ENCODE results near the gene SNX24.
"Not testable (repeated sequence)": the region's sequence is repeated elsewhere in the genome, so short reads cannot be mapped to it uniquely, and the experiment has no call there.

Gene SNX24

DNA sequence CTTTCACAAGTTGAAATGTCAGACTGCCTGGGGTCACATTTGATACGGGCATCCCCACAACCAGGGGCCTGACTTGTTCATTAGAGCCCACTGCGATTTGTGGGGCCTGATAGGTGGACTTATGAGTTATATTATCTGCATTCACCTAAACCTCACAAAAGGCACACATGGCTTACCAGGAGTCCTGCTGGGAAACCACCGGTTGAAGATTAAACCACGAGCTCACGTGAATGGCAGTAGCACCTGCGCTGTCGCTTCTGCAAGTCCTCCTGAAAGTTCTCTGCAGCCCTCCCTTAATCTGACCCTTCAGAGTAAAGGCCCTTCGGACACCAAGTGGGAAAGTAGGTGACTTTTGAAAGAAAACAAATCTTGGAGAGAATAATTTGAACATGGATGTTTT is 122.2 kb downstream of the SNX24 start:
- no peak for DNase-seq (ENCODE audit: low spot score)

DNA sequence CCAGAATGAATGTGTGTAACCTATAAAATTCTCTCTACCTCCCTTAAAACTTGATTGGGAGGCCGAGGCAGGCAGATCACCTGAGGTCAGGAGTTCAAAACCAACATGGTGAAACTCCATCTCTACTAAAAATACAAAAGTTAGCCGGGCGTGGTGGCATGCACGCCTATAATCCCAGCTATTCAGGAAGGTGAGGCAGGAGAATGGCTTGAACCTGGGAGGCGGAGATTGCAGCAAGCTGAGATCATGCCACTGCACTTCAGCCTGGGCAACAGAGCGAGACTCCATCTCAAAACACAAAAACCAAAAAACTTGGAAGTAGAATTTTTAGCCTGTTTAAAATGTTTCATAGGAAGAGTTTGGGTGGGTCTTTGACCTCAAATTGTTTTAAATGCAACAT is 122.6 kb downstream of the SNX24 start:
- DNase-seq (ENCODE audit: low spot score) = not testable (repeated sequence)

DNA sequence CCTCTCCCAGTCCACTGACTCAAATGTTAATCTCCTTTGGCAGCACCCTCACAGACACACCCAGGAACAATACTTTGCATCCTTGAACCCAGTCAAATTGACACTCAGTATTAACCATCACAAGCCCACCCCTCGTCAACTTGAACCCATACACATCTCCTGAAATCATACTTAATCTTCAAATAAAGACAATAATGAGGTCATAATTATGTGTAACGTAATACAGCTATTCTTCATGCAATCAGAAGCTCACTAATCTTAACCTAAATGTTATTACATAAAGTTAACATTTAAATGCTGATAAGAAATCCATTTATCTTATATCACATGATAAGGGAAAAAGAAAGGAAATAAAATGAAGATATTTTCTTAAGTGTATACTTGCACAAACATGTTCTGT is 125.9 kb downstream of the SNX24 start:
- no peak for DNase-seq (ENCODE audit: low spot score)

DNA sequence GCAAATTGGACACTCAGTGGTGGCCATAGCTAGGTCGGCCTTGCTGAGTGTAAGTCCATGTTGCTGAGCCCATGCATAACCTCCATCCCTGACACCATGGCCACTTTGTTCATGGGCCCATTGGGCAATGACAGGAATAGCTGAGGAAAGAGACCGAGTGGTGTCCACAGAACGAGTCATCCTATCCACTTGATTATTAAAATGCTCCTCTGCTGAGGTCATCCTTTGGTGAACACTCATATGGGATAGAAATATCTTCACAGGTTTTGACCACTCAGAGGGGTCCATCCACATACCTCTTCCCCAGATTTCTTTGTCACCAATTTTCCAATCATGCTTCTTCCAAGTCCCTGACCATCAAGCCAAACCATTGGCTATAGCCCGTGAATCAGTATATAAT is 127.5 kb downstream of the SNX24 start:
- no peak for DNase-seq (ENCODE audit: low spot score)

DNA sequence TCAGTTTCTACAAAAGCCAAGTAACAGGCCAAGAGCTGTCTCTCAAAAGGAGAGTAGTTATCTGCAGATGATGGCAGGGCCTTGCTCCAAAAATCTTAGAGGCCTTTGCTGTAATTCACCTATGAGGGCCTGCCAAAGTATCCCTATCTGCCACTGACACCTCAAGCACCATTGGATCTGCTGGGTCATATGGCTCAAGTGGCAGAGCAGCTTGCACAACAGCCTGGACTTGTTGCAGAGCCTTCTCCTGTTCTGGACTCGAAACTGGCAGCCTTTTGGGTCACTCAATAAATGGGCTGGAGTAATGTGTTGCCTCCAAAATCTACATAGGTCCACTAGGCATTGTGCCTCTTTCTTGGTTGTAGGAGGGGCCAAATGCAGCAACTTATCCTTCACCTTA is 128.3 kb downstream of the SNX24 start:
- not testable (repeated sequence) for DNase-seq (ENCODE audit: low spot score)

DNA sequence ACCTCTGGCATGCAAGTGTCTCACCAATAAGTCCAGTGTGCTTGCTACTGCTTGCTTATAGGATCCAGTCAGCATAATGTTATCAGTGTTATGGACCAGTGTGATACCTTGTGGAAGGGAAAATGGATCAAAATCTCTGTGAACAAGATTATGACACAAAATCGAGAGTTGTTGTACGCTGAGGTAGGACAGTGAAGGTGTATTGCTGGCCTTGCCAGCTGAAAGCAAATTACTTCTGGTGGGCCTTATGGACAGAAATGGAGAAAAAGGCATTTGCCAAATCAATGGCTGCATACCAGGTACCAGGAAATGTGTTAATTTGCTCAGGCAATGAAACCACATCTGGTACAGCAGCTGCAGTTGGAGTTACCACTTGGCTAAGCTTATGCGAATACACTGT is 128.8 kb downstream of the SNX24 start:
- DNase-seq (ENCODE audit: low spot score) = not testable (repeated sequence)

DNA sequence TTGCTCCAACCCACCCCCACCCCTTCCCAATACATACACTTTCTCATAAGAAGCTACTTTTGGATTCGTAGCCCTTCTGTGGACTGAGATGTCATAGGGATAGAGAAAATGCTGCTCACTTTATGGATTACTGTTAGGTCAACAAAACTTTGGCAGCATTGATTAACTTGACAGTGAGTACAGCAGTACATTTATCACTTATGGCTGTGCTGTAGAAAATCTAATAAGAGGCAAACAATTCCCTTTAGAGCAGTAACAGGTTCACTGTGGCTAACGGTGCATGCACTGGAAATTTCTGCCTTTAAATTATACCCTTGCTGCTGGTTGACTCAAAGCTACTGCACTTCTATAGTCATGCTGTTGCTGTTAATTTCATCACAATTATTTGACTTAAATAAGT is 131.9 kb downstream of the SNX24 start:
- DNase-seq (ENCODE audit: low spot score) = no peak

DNA sequence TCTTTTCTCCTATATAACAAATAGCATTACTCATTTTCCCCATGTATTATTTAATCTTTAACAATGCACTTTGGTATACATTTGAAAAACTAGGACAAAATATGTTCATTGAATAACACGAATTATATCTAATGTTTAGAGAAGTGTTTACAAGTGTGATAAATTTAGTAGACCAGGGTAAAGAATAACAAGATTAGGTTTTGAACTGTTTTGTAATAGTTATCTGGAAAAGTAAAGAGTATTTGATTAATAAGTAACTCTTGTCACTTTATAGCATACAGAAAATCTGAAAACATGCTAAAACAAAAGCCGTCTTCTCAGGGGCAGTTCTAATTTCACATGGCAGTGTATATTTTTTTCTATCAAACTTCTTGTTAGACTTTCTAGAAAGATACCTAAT is 132.7 kb downstream of the SNX24 start:
- DNase-seq (ENCODE audit: low spot score) = no peak

DNA sequence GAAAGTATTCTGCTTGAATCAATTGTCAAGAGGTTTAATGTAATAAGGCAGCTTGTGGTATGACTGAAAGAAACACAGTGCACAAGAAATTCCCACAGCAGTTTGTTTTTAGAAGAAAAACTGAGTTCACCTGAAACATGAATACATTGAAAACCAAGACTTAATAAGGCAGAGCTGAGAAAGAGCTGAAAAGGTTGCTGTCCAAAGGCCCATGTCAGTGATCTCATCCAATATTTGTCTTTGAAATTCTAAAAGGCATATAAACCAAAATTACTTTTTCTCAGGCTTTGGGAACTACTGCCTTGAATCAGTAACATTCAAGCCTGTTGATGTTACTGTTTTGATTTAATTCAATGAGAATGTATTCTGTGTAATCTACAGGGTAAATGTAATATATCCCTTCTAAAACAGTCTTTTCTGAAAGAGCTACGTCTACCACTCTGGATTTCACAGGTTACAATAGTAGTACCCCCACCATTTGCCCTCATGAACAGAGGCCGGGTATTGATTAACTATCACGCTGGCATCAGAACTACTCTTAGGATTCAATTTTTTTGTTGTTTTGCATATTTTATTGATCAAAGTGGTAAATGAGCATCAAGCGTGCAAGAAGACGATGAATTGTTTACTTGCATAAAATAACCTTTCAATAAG is 133.4 kb downstream of the SNX24 start:
- DNase-seq (ENCODE audit: low spot score) = no peak

DNA sequence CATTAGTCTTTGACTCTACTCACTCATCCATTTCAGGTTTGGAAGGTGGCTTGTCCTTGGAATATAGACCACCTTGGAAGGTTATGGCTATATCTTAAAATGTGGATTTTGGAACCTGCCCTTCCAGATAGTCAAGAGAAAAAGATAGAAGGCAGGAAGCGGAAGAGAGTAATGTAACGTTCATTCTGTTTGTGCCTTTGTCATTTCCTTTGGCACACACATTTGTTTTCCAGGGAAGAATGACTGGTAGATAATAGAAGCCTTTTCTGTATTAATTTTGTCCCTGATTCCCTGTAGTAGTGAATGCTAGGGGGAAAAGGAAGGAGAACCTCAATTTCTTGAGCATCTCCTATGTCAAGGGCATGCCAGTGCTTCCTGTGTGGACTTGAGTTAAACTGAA is 136.4 kb downstream of the SNX24 start:
- DNase-seq (ENCODE audit: low spot score) = no peak

DNA sequence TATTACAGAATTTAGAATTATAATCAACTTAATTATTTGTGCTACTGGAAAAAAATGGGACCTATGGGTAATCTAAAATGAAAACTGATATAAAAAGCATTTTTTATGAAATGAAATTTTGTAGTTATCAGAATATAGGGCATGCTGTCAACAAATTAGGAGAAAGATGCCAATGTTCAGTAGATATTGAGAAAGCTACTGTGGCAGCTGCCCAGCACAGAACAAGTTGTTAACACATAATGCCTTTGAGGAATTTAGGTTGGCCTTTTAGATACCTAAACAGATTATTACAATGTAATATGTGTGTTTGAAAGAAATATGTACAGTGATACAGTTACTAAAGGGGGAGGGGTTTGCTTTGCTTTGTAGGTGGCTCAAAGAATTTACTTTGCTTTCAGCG is 137.0 kb downstream of the SNX24 start:
- no peak for DNase-seq (ENCODE audit: low spot score)

DNA sequence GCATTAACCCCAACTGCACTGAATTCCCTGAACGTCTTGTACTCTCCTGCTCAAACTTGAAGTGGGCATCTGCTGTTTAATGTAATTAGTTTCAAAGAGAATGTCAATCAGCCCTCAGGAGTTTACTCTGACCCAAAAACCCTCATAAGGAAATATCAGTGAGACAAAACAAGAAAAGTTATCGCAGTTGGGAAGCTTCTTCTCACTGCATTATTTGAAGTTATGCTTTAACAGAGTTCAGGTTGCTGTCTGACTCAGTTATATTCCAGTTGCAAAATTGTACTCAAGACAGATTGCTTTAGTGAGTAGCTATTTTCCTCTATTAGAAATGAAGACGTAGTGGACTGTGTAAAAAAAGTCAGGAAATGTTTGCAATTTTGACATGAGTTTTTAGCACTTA is 139.0 kb downstream of the SNX24 start:
- no peak for DNase-seq (ENCODE audit: low spot score)

DNA sequence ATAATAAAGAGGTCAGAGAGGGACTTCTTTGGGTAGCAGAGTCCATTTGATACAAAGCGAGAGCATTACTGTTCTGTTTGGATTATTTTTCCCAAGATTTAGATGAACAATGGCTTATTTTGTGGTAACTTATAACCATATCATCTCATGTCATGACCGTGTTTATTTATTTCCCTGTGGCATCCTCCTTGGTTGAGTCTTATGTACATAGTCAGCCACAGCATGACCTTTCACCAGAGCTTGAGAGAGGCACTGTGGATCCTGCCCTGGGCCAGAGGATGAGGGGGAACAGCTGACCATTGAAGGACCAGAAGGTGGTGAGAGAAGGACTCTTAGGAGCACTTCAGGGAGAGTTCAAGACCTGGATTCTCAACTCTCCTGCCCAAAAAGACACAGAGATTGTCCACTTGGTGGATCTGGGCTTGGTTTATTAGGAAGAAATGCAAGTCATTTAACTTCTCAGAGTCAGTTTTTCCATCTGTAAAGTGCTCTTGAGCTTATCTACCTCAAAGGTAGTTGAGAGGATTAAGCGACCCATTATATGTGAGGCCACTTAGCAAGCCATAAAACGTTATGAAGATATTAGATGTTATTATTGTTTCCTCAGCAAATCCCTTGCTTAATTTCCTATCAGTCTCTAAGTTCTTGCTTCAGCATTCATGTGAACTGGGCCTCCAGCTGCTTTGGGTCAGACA is 139.7 kb downstream of the SNX24 start:
- no peak for DNase-seq (ENCODE audit: low spot score)

DNA sequence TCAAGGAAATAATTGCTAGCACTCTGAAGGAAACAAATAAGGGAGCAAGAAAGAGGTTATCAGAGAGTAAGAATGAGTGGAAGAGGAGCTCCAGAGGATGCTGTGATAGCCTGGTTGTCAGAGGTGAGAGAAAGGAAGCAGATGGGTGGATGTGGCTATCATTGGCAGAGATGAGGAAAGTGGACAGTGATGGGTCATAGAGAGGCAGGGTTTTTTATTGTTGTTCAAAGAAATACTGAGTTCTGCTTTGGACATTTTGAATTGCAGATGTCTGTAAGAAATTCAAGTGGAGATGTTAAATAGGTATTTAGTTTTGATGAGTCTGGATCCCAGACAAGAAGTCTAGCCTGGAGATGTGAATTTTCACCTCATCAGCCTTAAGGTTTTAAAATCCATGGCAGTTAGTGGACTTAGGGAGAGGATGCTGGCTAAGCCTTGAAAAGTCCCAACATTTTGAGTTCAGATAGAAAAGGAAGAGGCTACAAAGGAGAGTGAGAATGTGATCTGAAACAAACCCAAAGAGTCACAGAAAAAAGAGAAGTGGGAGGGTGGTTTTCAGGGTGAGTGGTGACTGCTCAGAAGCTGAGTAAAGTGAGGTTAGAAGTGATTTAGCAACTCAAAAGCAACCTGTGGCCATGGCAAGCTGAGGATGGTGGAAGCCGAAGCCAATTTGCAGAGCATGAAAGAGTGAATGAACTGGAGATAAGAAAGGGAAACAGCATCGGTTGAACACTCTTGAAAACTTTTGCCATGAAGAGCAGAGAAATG is 140.7 kb downstream of the SNX24 start:
- no peak for DNase-seq (ENCODE audit: low spot score)

DNA sequence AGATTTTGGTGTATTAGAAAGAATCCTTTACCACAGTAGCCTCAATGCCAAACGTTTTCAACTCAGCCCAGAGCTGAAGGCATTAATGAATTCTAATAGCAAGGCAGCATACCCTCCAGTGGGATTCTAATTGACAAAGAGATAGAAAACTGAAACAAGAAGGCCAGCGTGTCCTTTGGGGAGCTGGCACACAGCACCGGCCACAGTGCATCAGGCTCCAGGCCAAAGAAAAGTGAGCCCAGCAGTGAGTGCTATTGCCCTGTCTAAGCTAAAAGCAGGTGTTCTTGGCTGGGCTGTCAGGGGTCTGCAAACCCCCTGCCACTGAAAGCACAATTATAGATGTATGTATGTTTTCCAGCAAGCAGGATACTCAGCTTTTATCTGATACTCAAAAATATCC is 150.7 kb downstream of the SNX24 start:
- DNase-seq (ENCODE audit: low spot score) = no peak

DNA sequence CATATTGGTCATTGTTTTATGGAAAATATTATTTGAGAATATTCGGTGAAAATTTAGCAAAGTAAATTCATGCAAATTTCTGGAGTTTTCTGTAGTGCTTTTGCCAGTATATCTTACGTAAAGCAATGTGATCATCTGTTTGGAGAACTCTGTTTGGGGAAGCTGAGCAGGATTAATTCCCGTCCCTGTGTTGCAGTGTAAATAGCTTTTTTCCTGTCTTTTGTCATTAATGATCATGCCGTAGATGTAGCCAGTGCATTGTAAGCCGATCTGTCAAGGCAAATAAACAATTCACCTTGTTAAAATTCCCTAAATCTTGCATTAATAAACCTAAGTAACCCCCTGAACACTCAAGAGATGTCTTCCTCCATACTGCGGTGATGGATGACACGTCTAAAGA is 151.9 kb downstream of the SNX24 start:
- no peak for DNase-seq (ENCODE audit: low spot score)

DNA sequence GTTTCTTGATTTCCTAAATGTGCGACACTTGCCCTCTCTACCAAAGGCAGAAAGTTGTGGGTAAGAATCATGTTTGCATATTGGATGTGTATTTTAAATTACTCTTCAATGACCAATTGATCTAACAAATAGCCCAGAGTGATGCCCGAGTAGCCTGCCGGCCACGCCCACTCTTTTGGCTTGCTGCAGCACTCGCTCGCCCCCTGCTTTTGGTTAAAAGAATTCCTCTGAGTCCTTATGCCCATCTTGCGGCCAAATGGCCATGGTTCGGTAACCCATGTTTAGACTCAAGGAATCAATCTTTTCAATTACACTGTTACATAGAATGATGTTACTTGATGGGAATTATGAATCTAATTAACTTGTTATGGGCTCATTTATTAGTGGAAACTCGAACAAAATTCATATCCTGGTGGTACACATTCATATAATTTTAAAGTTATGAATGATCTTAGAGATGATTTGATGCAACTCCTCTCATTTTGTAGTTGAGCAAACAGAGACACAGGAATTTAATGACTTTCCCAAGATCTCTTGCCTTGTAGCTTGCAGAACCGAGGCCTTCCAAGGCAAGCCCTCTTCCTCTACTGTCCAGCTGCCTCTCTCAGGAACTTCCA is 154.6 kb downstream of the SNX24 start:
- peak; percentile 17 for DNase-seq (ENCODE audit: low spot score)

DNA sequence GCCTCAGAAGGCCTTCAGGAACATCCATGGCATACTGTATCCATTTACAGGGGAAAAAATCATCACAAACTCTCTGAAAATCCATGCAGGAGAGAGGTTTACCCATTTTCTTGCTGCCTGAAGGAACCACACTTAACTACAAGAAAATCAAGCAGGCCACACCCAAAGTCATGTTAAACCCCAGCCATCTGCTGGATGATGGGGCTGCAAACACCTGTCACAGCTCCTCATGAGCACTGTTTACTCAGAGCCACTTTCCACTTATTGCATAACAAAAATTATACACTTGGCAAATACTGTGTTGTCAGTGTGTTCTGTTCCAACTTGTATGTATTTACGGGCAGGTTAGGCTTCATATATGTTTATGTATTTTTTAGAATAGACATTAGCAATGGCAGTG is 155.3 kb downstream of the SNX24 start:
- no peak for DNase-seq (ENCODE audit: low spot score)

DNA sequence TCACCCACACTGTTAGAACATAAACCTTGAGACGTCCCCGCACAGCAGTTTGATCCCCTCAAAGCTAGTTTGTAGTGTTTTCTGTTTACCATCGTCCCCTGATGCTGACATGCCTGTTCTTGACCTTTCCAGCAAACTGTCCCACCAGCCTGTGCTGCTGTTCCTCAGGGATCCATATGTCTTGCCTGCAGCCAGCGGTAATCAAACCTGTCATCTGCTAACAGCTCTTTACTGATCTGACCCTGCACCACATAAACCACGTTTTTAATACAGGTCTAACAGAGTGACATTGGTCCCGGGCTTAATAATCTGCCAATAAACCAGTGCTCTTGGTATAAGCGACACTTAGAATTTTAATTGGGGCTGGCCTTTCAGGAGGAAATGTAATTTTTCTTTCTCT is 156.4 kb downstream of the SNX24 start:
- DNase-seq (ENCODE audit: low spot score) = no peak

DNA sequence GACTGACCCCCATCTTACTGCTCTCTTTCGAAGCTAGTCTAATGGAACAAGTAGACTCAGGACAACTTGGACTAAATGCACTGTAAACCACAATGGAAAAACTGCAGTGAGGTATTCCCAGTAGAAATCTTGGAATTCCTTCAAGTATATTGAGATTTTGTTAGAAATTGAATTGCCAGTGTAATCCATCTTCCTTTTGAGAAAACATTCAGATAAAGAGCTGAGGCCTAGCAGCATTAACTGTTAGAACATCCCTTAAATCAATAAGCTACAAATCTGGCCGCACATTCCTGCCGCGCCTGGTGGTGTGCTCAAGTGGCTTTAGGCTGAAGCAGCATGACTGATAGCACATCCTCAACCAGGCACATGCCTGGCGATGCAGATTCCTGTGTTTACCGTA is 161.8 kb downstream of the SNX24 start:
- no peak for DNase-seq (ENCODE audit: low spot score)

DNA sequence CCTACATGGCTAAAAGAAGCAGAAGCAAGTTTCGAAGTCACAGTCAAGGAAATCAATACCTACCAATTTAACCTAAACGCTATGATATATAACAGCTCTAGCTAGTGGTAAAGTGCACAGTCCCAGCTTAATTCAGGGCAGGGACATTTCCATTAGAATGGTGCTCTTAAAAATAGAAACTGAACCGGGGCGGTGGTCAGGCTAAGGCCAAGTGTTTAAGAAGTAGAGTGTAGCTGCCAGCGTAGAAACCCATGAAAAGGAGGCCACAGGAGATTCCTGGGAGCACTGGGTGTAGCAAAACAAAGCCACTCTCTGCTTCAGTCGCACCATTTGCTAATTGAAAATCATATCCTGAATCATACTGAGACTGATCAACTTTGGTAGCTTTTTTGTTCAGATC is 162.3 kb downstream of the SNX24 start:
- DNase-seq (ENCODE audit: low spot score) = no peak

DNA sequence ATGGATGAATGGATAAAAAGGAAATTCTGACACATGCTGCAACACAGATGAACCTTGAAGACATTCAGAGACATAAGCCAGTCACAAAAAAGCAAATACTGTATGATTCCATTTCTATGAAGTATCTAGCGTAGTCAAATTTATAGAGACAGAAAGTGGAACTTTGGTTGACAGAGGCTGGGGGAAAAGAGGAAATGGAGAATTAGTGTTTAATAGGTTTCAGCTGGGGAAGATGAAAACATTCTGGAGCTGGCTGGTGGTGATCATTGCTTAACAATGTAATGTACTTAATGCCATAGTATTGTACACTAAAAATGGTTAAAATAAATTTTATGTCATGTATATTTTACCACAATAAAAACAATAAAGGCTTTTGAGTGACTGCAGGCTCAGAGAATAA is 166.9 kb downstream of the SNX24 start:
- DNase-seq (ENCODE audit: low spot score) = no peak

DNA sequence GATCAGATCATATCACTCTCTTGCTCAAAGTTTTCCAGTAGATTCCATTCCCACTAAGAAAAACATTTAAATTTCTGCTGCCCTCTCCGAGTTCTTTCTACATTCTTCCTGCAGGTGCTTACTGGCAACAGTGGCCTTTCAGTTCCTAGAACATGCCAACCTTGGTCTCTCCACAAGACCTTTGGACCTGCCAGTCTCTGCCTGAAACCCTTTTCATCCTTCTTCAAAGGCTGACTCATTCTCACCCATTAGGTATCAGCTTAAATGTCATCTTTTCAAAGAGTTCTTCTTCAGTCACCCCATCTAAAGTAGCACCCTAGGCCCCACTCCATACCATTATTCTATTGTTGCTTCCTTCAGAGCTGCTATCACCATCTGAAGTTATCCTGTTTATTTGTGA is 169.3 kb downstream of the SNX24 start:
- no peak for DNase-seq (ENCODE audit: low spot score)

All from kidney capillary endothelial cell (primary cell).